ENCODE measurements around the gene CABYR.

DNA sequence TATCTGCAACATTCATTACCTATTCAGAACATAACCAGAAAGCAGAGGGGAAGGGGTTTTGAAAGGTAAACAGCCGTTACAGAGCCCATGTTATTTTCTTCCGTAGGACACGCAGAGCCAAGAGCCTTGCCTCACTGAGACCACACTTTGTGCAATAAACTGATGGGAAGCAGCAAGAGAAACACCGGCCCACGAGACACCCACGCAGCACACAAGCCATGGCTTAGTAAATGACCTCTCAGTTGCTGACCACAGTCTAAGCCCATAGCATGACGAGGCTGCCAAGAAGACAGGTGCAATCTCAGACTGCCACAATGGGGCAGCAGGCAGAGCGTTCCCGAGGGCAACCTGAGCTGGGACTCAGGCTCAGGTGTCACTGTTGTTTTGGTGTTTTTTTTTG is 59.6 kb downstream of the CABYR start:
- TF ChIP-seq, protein P1, sequence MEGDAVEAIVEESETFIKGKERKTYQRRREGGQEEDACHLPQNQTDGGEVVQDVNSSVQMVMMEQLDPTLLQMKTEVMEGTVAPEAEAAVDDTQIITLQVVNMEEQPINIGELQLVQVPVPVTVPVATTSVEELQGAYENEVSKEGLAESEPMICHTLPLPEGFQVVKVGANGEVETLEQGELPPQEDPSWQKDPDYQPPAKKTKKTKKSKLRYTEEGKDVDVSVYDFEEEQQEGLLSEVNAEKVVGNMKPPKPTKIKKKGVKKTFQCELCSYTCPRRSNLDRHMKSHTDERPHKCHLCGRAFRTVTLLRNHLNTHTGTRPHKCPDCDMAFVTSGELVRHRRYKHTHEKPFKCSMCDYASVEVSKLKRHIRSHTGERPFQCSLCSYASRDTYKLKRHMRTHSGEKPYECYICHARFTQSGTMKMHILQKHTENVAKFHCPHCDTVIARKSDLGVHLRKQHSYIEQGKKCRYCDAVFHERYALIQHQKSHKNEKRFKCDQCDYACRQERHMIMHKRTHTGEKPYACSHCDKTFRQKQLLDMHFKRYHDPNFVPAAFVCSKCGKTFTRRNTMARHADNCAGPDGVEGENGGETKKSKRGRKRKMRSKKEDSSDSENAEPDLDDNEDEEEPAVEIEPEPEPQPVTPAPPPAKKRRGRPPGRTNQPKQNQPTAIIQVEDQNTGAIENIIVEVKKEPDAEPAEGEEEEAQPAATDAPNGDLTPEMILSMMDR (IDR thresholded peaks at IDR 0.05) = no peak
- no peak for TF ChIP-seq POLR2AphosphoS5 (IDR thresholded peaks at IDR 0.05; ENCODE audit: low read depth, low read length)
- TF ChIP-seq SIN3A (IDR thresholded peaks at IDR 0.05; ENCODE audit: borderline replicate concordance, insufficient read depth, low read depth, low read length) = no peak
- TF ChIP-seq, protein P2, sequence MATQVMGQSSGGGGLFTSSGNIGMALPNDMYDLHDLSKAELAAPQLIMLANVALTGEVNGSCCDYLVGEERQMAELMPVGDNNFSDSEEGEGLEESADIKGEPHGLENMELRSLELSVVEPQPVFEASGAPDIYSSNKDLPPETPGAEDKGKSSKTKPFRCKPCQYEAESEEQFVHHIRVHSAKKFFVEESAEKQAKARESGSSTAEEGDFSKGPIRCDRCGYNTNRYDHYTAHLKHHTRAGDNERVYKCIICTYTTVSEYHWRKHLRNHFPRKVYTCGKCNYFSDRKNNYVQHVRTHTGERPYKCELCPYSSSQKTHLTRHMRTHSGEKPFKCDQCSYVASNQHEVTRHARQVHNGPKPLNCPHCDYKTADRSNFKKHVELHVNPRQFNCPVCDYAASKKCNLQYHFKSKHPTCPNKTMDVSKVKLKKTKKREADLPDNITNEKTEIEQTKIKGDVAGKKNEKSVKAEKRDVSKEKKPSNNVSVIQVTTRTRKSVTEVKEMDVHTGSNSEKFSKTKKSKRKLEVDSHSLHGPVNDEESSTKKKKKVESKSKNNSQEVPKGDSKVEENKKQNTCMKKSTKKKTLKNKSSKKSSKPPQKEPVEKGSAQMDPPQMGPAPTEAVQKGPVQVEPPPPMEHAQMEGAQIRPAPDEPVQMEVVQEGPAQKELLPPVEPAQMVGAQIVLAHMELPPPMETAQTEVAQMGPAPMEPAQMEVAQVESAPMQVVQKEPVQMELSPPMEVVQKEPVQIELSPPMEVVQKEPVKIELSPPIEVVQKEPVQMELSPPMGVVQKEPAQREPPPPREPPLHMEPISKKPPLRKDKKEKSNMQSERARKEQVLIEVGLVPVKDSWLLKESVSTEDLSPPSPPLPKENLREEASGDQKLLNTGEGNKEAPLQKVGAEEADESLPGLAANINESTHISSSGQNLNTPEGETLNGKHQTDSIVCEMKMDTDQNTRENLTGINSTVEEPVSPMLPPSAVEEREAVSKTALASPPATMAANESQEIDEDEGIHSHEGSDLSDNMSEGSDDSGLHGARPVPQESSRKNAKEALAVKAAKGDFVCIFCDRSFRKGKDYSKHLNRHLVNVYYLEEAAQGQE (IDR thresholded peaks at IDR 0.05; ENCODE audit: insufficient read depth in 1 of 2, low read depth in 2 of 2, low read length in 1 of 2) = no peak

Data from Panc1 (cell line).